Kidney (tissue), 14 donors: ENCODE data around the gene MYRIP. TPM values are rescaled to one million over a fixed set of nuclear protein-coding genes. Genes with fewer than 3 reads are reported as not detected.

Experiments used
- DNase-seq, 5 donors: peaks; one replicate each; pipeline ENCODE4 v3.0.0-alpha.2; 2013 to 2020
- FAIRE-seq: peaks from 2 replicates; lab custom pipeline; 2012; peaks lifted over from hg19 to GRCh38; lab: Jason Lieb, UNC
- H3K27ac ChIP-seq, 2 donors: one replicate each; pipeline ENCODE4 v1.7.0; 2013; ENCODE audit warnings: low read depth in 2 of 2, low read length in 2 of 2, inconsistent platforms in 1 of 2
- H3K27me3 ChIP-seq: one replicate; pipeline ENCODE4 v1.7.1; 2013; ENCODE audit warnings: low read length, inconsistent platforms; ENCODE audit not compliant: control insufficient read depth, insufficient read depth
- H3K36me3 ChIP-seq, 3 donors: one replicate each; pipeline versions ENCODE4 v1.7.0 to v1.7.1; 2013; ENCODE audit warnings: low read length in 3 of 3, control low read depth in 1 of 3, inconsistent platforms in 1 of 3; ENCODE audit not compliant: insufficient read depth in 3 of 3, control insufficient read depth in 2 of 3
- H3K4me1 ChIP-seq, 3 donors: one replicate each; pipeline versions ENCODE4 v1.7.0 to v1.7.1; 2013; ENCODE audit warnings: low read length in 3 of 3, inconsistent platforms in 1 of 3, low read depth in 1 of 3; ENCODE audit not compliant: control insufficient read depth in 2 of 3, insufficient read depth in 2 of 3
- H3K4me3 ChIP-seq, 3 donors: one replicate each; pipeline versions ENCODE4 v1.7.0 to v1.8.1; 2013; ENCODE audit warnings: low read length in 3 of 3, control low read depth in 1 of 3, inconsistent platforms in 1 of 3
- H3K9ac ChIP-seq, 3 donors: one replicate each; pipeline versions ENCODE4 v1.7.0 to v1.7.1; 2013; ENCODE audit warnings: low read length in 3 of 3, control low read depth in 1 of 3, inconsistent platforms in 1 of 3
- H3K9me3 ChIP-seq, 3 donors: one replicate each; pipeline versions ENCODE4 v1.7.0 to v1.7.1; 2013; ENCODE audit warnings: low read length in 3 of 3, control low read depth in 1 of 3, inconsistent platforms in 1 of 3; ENCODE audit not compliant: control insufficient read depth in 2 of 3, insufficient read depth in 1 of 3
- intact Hi-C: fragments of 100-400 bp; cut with DNase I; formaldehyde crosslinking; loops from one replicate; pipeline ENCODE4 v1.11.1; 2022
- polyA plus RNA-seq: library from polyadenylated mRNA; stranded (reverse); fragments of 350-450 nt; fragmentation: Illumina TruSeq; extraction: RNeasy Lipid Tissue Mini Kit (QIAGEN cat#74804); gene quantifications from one replicate; pipeline ENCODE4 v1.2.3, GENCODE V29; 2014; ENCODE audit warnings: low read depth, low replicate concordance; ENCODE audit not compliant: insufficient read depth
- total RNA-seq: library from RNA; stranded (reverse); fragmentation: NEBNext Ultra II Directional; extraction: Animal tissue kit (Norgen Biotek cat#: 25700); gene quantifications from one replicate; pipeline ENCODE4 v1.2.1, GENCODE V29; 2021
- TF ChIP-seq, protein P1 (sequence below): IDR thresholded peaks from 3 replicates; pipeline ENCODE4 v1.5.1; 2012; ENCODE audit warnings: mild to moderate bottlenecking, moderate library complexity, borderline replicate concordance; ENCODE audit not compliant: insufficient read depth; ENCODE audit errors: extremely low read depth
- donor health status: control.
- donor health status: control.
- donor health status: control.
- donor health status: control.
- donor health status: control.
- donor health status: DM: yes; HTN: yes; CAD: no.
- donor health status: Normal renal cell carcinoma (clear cell type).

MYRIP gene
- total and polyA plus RNA-seq, 2 donors from 2014 or later = 0.92 to 6.6 TPM

DNA sequence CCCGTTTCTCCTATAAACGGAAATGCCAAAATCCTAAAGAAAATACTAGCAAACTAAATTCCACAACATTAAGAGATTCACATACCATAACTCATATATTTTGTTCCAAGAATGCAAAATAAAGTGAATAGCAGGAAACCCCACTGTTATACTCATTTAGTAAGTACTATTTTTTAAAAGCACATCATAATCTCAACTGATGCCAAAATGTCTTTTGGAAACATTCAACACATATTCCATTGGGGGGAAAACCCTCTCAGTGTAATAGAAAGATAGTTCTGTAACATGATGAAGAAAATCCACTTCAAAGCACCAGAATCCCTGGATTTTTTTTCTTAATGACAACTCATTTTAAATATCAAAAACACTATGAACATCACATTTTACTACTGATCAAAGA, 407.1 kb downstream of the MYRIP start:
- Histone ChIP-seq H3K4me3 (no peak overlapping the region), H3K27ac (no peak overlapping the region), H3K4me1 (no peaks in the 10 kb centered on the region), H3K36me3 (no peaks in the 10 kb centered on the region), H3K27me3 (no peaks in the 10 kb centered on the region), H3K9ac (no peak overlapping the region), H3K9me3 (no peaks in the 10 kb centered on the region)
- FAIRE-seq (no peak), DNase-seq (no peak)
- intact Hi-C loops = no loop called here
- TF ChIP-seq, protein P1, sequence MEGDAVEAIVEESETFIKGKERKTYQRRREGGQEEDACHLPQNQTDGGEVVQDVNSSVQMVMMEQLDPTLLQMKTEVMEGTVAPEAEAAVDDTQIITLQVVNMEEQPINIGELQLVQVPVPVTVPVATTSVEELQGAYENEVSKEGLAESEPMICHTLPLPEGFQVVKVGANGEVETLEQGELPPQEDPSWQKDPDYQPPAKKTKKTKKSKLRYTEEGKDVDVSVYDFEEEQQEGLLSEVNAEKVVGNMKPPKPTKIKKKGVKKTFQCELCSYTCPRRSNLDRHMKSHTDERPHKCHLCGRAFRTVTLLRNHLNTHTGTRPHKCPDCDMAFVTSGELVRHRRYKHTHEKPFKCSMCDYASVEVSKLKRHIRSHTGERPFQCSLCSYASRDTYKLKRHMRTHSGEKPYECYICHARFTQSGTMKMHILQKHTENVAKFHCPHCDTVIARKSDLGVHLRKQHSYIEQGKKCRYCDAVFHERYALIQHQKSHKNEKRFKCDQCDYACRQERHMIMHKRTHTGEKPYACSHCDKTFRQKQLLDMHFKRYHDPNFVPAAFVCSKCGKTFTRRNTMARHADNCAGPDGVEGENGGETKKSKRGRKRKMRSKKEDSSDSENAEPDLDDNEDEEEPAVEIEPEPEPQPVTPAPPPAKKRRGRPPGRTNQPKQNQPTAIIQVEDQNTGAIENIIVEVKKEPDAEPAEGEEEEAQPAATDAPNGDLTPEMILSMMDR = no peak

DNA sequence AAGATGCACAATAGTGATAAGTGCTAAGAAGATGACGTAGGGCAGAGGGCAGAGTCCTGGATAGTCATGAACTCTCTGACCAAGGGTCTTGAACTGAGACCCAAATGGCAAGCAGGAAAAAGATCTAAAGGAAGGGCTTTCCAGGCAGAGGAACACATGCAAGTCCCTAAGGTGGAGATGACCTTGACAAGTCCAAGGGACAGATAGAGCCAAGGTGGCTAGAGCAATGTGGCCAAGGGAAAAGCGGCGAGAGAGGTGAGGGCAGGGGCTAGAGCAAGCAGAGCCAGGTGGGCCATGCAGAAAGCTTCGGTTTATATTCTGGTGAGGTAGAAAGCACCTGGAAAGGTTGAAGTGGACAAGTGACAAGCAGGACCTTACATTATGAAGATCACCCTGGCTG, 414.4 kb downstream of the MYRIP start:
- Histone ChIP-seq H3K27ac (no peak overlapping the region), H3K4me1 (no peaks in the 10 kb centered on the region), H3K36me3 (no peaks in the 10 kb centered on the region), H3K27me3 (no peaks in the 10 kb centered on the region), H3K9me3 (no peaks in the 10 kb centered on the region), H3K9ac (no peak overlapping the region), H3K4me3 (no peak overlapping the region)
- intact Hi-C loops = no loop called here
- TF ChIP-seq, protein P1 = no peak
- no peak for FAIRE-seq
- DNase-seq = no peak

DNA sequence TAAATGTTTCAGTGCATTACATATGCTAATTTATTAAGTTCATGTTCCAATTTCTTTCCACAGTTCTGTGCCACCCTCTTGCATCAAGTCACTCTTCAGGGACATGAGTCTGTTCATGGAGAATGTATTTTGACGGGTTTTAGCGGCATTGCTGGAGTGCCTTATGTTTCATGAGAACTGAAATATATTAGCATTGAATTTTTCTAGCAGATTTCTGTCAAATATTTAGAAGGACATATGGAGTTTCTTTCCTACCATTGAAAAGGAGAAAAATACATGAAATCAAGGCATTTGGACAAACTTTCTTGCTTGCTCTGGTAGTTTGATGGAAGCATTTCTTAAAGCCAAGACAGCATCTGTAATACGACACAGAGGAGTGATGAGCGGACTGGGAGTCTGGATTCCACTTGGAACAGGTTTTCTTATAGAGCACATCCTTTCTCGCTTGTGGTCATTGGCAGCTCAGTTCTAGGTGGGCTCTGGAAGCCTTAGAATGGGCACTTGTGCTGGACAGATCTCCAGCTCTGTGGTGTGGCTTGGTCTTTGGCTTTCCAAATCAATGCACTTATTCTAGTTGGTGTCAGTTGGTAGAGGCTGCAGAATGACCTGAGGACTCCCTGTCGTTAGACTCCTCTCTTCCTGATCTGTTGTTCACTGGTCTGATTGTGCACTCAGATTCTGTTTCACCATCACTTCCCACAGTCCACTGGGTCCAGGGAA, 415.5 kb downstream of the MYRIP start:
- H3K4me3 ChIP-seq = no peak overlapping the region
- FAIRE-seq = no peak
- intact Hi-C loops = no loop called here

More for the DNA sequence above, 415.5 kb downstream of the MYRIP start:
- Histone ChIP-seq H3K27ac (no peak overlapping the region), H3K4me1 (no peaks in the 10 kb centered on the region), H3K27me3 (no peaks in the 10 kb centered on the region), H3K9me3 (no peaks in the 10 kb centered on the region), H3K9ac (no peak overlapping the region), H3K36me3 (no peaks in the 10 kb centered on the region)
- DNase-seq = no peak
- TF ChIP-seq, protein P1 = no peak
